Endothelial cell of umbilical vein (primary cell): ENCODE measurements around the gene LRRC7.

ENCODE experiments used
- CTCF ChIP-seq, 2 donors: IDR thresholded peaks; 1 replicate in 1 of 2; 2 replicates in 1 of 2; pipeline ENCODE4 v1.5.1; 2011; ENCODE audit warnings: low read length in 2 of 2, mild to moderate bottlenecking in 2 of 2, moderate library complexity in 2 of 2, control low read depth in 1 of 2, inconsistent platforms in 1 of 2, low read depth in 1 of 2; ENCODE audit not compliant: insufficient read depth in 1 of 2; ENCODE audit errors: extremely low read depth in 1 of 2
- EZH2 ChIP-seq: IDR thresholded peaks from 2 replicates; pipeline ENCODE4 v1.6.1; 2012; ENCODE audit warnings: borderline replicate concordance, low read depth, mild to moderate bottlenecking, moderate library complexity, low read length, inconsistent platforms; ENCODE audit not compliant: severe bottlenecking
- GATA2 ChIP-seq: IDR thresholded peaks from 2 replicates; pipeline ENCODE4 v1.7.0; 2011; ENCODE audit warnings: low read depth, mild to moderate bottlenecking, moderate library complexity, mixed read lengths, low read length; ENCODE audit not compliant: insufficient read length, insufficient read depth
- JUN ChIP-seq: IDR thresholded peaks from 2 replicates; pipeline ENCODE4 v1.6.1; 2011; ENCODE audit warnings: borderline replicate concordance, low read depth; ENCODE audit not compliant: insufficient read length, insufficient read depth
- MYC ChIP-seq: IDR thresholded peaks from one replicate; pipeline ENCODE4 v1.6.1; 2011; ENCODE audit warnings: mild to moderate bottlenecking, low read depth, low read length
- POLR2A ChIP-seq: IDR thresholded peaks from 2 replicates; pipeline ENCODE4 v1.6.1; 2012; ENCODE audit warnings: low read depth, mild to moderate bottlenecking, control low read depth, low read length
- TF ChIP-seq, protein P1 (sequence below): IDR thresholded peaks from 2 replicates; pipeline ENCODE4 v1.6.1; 2011; ENCODE audit not compliant: insufficient read depth, insufficient read length

DNA sequence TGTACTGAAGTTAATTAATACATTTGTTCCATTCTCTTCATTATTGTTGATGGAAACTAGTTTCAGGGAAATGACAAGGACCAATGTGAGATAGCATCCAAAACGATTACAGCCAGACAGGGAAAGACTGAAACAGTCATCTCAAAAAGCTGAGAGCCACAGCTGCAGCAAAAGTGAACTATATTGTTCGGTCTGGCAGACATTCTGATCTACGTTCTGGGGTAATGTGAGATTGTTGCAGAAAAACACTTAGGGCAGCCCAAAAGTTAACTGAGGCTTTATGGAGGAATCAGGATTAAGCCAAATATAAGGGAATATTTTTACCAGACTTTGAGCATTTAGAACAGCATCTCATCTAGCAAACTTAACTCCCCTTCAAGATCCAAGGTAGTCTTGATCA, 524.8 kb downstream of the LRRC7 start:
- TF ChIP-seq, protein P1, sequence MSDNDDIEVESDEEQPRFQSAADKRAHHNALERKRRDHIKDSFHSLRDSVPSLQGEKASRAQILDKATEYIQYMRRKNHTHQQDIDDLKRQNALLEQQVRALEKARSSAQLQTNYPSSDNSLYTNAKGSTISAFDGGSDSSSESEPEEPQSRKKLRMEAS, result no peak
- no peak for TF ChIP-seq CTCF (IDR thresholded peaks at IDR 0.05; ENCODE audit: extremely low read depth in 1 of 2, insufficient read depth in 1 of 2, low read depth in 1 of 2, low read length in 2 of 2)
- no peak for TF ChIP-seq EZH2
- no peak for TF ChIP-seq POLR2A
- TF ChIP-seq JUN, result no peak
- no peak for TF ChIP-seq GATA2
- TF ChIP-seq MYC, result no peak
